CD4-positive, alpha-beta T cell (primary cell): ENCODE results near the gene OR1J1. TPM values are rescaled to one million over a fixed set of nuclear protein-coding genes. Genes with fewer than 3 reads are reported as not detected.

Experiments
- ATAC-seq: fragments of 200-7000 bp; cut with Tn5 transposase; one replicate; pipeline ENCODE4 v1.10.0; 2022; ENCODE audit warnings: mild to moderate bottlenecking; ENCODE audit not compliant: poor library complexity
- CTCF ChIA-PET: fragments of 350-600 bp; sonication (Branson Sonifier 250); formaldehyde crosslinking; loops from one replicate; lab custom pipeline; 2021; ENCODE audit warnings: antibody characterized with exemption, inconsistent platforms; lab: Charles Lee
- POLR2A ChIA-PET: fragments of 350-600 bp; sonication (Branson Sonifier 250); formaldehyde crosslinking; loops from one replicate; lab custom pipeline; 2021; ENCODE audit warnings: antibody characterized with exemption, inconsistent platforms; lab: Charles Lee
- DNase-seq, 14 experiments: peaks; one replicate each; pipeline ENCODE4 v3.0.0-alpha.2; 2013 to 2020; ENCODE audit warnings: mixed read lengths in 2 of 14
- H3K27ac ChIP-seq, 2 donors: one replicate each; pipeline versions ENCODE4 v1.5.1 to v1.7.0; 2013; ENCODE audit warnings: low read length in 2 of 2, low read depth in 1 of 2, mild to moderate bottlenecking in 1 of 2
- H3K27me3 ChIP-seq, 2 experiments: 1 replicate in 1 of 2; 2 replicates in 1 of 2; pipeline versions ENCODE4 v1.6.1 to v1.7.0; 2013; ENCODE audit warnings: low read length in 2 of 2, control low read depth in 1 of 2, mild to moderate bottlenecking in 1 of 2, moderate library complexity in 1 of 2; ENCODE audit not compliant: insufficient read depth in 2 of 2, control insufficient read depth in 1 of 2
- H3K36me3 ChIP-seq: one replicate; pipeline ENCODE4 v1.6.1; 2013; ENCODE audit warnings: low read length, control low read depth; ENCODE audit not compliant: insufficient read depth
- H3K4me1 ChIP-seq: one replicate; pipeline ENCODE4 v1.6.1; 2013; ENCODE audit warnings: low read length, control low read depth; ENCODE audit not compliant: insufficient read depth
- H3K4me3 ChIP-seq: one replicate; pipeline ENCODE4 v1.5.1; 2013; ENCODE audit warnings: mild to moderate bottlenecking, low read length, moderate library complexity
- H3K9me3 ChIP-seq, 2 experiments: 1 replicate in 1 of 2; 2 replicates in 1 of 2; pipeline versions ENCODE4 v1.6.1 to v1.7.0; 2013; ENCODE audit warnings: low read length in 2 of 2, mild to moderate bottlenecking in 2 of 2, control low read depth in 1 of 2, moderate library complexity in 1 of 2; ENCODE audit not compliant: control insufficient read depth in 1 of 2, insufficient read depth in 1 of 2
- H3K27ac Mint-ChIP-seq: one replicate; pipeline ENCODE4 v1.8.0; 2020; ENCODE audit warnings: mixed read lengths
- H3K27me3 Mint-ChIP-seq: one replicate; pipeline ENCODE4 v1.8.0; 2021; ENCODE audit warnings: mixed read lengths
- H3K36me3 Mint-ChIP-seq: one replicate; pipeline ENCODE4 v1.8.0; 2021; ENCODE audit warnings: low read depth, mixed read lengths
- H3K4me1 Mint-ChIP-seq: one replicate; pipeline ENCODE4 v1.8.0; 2021; ENCODE audit warnings: low read depth, mixed read lengths
- H3K4me3 Mint-ChIP-seq: one replicate; pipeline ENCODE4 v1.8.0; 2020; ENCODE audit warnings: mild to moderate bottlenecking, mixed read lengths
- H3K9me3 Mint-ChIP-seq: one replicate; pipeline ENCODE4 v1.8.0; 2020; ENCODE audit warnings: mixed read lengths
- CTCF ChIP-seq: fragments of 200-600 bp; IDR thresholded peaks from one replicate; pipeline ENCODE4 v1.8.0; 2022; ENCODE audit warnings: antibody characterized with exemption, mild to moderate bottlenecking
- intact Hi-C, 2 experiments: fragments of 100-400 bp; cut with DNase I in 1 of 2; cut with micrococcal nuclease in 1 of 2; formaldehyde crosslinking; loops; one replicate each; pipeline versions ENCODE4 v1.15.1 to v1.9.0; 2023 to 2025; cut with DNase I, micrococcal nuclease
- total RNA-seq, 174 experiments: library from RNA in 2 of 174; stranded (reverse) in 2 of 174; gene quantifications; one replicate each; pipeline ENCODE4 v1.2.3 and lab custom pipeline; 2021 to 2026

The OR1J1 gene
- total RNA-seq, 2 experiments from 2014 or later, result not detected

GRCh38 chr9:122456123-122456522 is 21.6 kb downstream of the OR1J1 start:
- no peak for TF ChIP-seq CTCF
- no peaks in the 10 kb centered on the region for H3K36me3 Mint-ChIP-seq
- H3K9me3 ChIP-seq, result no peaks in the 10 kb centered on the region
- H3K9me3 Mint-ChIP-seq, result no peaks in the 10 kb centered on the region
- intact Hi-C loops, result no loop called here
- no peak overlapping the region for H3K4me3 ChIP-seq
- H3K36me3 ChIP-seq, result no peaks in the 10 kb centered on the region
- DNase-seq, result no peak
- H3K27me3 Mint-ChIP-seq, result peaks cover 32% of the 10 kb centered on the region
- no peak overlapping the region for H3K27ac ChIP-seq
- no peaks in the 10 kb centered on the region for H3K4me1 ChIP-seq
- H3K27ac Mint-ChIP-seq, result no peak overlapping the region
- H3K27me3 ChIP-seq, result no peaks in the 10 kb centered on the region
- ChIA-PET CTCF (interaction anchor here (0.6 kb wide), 1 partner anchor 234 kb away, joined by 3 read pairs; no protein-coding TSS in a partner anchor), POLR2A (no interaction called here)
- H3K4me1 Mint-ChIP-seq, result no peaks in the 10 kb centered on the region
- no peak for ATAC-seq
- H3K4me3 Mint-ChIP-seq, result no peak overlapping the region

GRCh38 chr9:122453677-122454135 is 24.0 kb downstream of the OR1J1 start:
- H3K27me3 ChIP-seq, result no peaks in the 10 kb centered on the region
- H3K36me3 ChIP-seq, result no peaks in the 10 kb centered on the region
- no peak for DNase-seq
- Mint-ChIP-seq H3K9me3 (no peaks in the 10 kb centered on the region), H3K27ac (no peak overlapping the region), H3K4me1 (no peaks in the 10 kb centered on the region), H3K27me3 (peaks cover 12% of the 10 kb centered on the region), H3K36me3 (no peaks in the 10 kb centered on the region), H3K4me3 (no peak overlapping the region)
- no peaks in the 10 kb centered on the region for H3K9me3 ChIP-seq
- H3K4me1 ChIP-seq, result no peaks in the 10 kb centered on the region
- no peak for TF ChIP-seq CTCF
- ChIA-PET POLR2A (no interaction called here), CTCF (no interaction called here)
- H3K4me3 ChIP-seq, result no peak overlapping the region
- H3K27ac ChIP-seq, result no peak overlapping the region
- intact Hi-C loops, result no loop called here
- no peak for ATAC-seq

GRCh38 chr9:122446819-122447484 is 30.8 kb downstream of the OR1J1 start:
- CTCF ChIA-PET, result no interaction called here

More at GRCh38 chr9:122446819-122447484, 30.8 kb downstream of the OR1J1 start:
- POLR2A ChIA-PET, result no interaction called here
- no peak for TF ChIP-seq CTCF
- Histone ChIP-seq H3K27me3 (peaks cover 6 to 8% of the 10 kb centered on the region in 2 experiments), H3K27ac (no peak overlapping the region), H3K9me3 (no peaks in the 10 kb centered on the region), H3K4me3 (no peak overlapping the region), H3K4me1 (no peaks in the 10 kb centered on the region), H3K36me3 (no peaks in the 10 kb centered on the region)
- ATAC-seq (no peak), DNase-seq (no peak)
- H3K27me3 Mint-ChIP-seq, result peaks cover 53% of the 10 kb centered on the region
- intact Hi-C loops, result no loop called here
- H3K27ac Mint-ChIP-seq, result no peak overlapping the region
- no peak overlapping the region for H3K4me3 Mint-ChIP-seq
- H3K9me3 Mint-ChIP-seq, result no peaks in the 10 kb centered on the region
- H3K4me1 Mint-ChIP-seq, result no peaks in the 10 kb centered on the region
- no peaks in the 10 kb centered on the region for H3K36me3 Mint-ChIP-seq
